Tibial artery (tissue), 4 donors: ENCODE measurements around the gene PLA2R1.

ENCODE experiments used
- DNase-seq, 2 donors: peaks; one replicate each; pipeline ENCODE4 v3.0.0-alpha.2; 2019
- H3K27ac ChIP-seq, 2 donors: fragments of 200-600 bp; sonication (generic) in 1 of 2; 1 replicate in 1 of 2; 2 replicates in 1 of 2; pipeline ENCODE4 v1.5.1; 2018 to 2019; ENCODE audit warnings: mild to moderate bottlenecking in 1 of 2
- H3K27me3 ChIP-seq, 2 donors: fragments of 200-600 bp; sonication (generic) in 1 of 2; one replicate each; pipeline versions ENCODE4 v1.5.1 to v1.6.0; 2016 to 2019
- H3K36me3 ChIP-seq, 3 donors: fragments of 200-600 bp; sonication (generic) in 2 of 3; one replicate each; pipeline ENCODE4 v1.5.1; 2016 to 2019; ENCODE audit warnings: mild to moderate bottlenecking in 2 of 3
- H3K4me1 ChIP-seq, 4 donors: fragments of 200-600 bp; sonication (generic) in 2 of 4; 1 replicate in 3 of 4; 2 replicates in 1 of 4; pipeline ENCODE4 v1.5.1; 2016 to 2019
- H3K4me3 ChIP-seq, 2 donors: fragments of 200-600 bp; sonication (generic) in 1 of 2; 1 replicate in 1 of 2; 2 replicates in 1 of 2; pipeline ENCODE4 v1.5.1; 2018 to 2019; ENCODE audit warnings: mild to moderate bottlenecking in 2 of 2
- H3K9me3 ChIP-seq, 3 donors: fragments of 200-600 bp; sonication (generic) in 1 of 3; one replicate each; pipeline ENCODE4 v1.5.1; 2016 to 2019
- CTCF ChIP-seq, 2 experiments: fragments of 200-600 bp in 1 of 2; fragments of 450-650 bp in 1 of 2; IDR thresholded peaks; one replicate each; pipeline ENCODE4 v1.5.1; 2017 to 2019; ENCODE audit warnings: antibody characterized with exemption in 2 of 2, mild to moderate bottlenecking in 1 of 2, moderate library complexity in 1 of 2
- intact Hi-C: fragments of 100-400 bp; cut with DNase I; formaldehyde crosslinking; loops from one replicate; pipeline ENCODE4 v1.15.0; 2023; ENCODE audit warnings: low total_unique reads

The PLA2R1 gene

DNA sequence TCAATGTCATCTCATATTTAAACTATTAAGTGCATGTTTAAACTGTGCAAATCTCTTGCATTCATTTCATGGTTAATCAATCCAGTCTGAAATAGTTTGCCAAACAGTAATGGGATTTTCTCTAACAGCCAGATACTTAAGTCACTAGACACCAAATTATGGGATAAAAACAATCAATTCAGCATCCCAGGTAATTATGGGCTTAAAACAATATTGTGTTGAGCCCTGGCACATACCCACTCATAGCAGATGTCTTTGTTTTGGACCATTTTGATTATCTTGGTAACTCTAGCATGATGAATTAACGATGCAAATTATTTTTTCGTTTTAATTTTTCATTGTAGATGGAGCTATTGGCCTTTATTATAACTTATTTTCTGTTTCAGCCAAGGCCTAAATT, 145.9 kb downstream of the PLA2R1 start:
- DNase-seq: no peak
- no peak for TF ChIP-seq CTCF (IDR thresholded peaks at IDR 0.05)
- no peaks in the 10 kb centered on the region for H3K36me3 ChIP-seq
- H3K27ac ChIP-seq: no peak overlapping the region
- no peak overlapping the region for H3K4me3 ChIP-seq
- intact Hi-C loops: no loop called here
- H3K27me3 ChIP-seq: peaks cover 0 to 4% of the 10 kb centered on the region in 2 donors
- H3K9me3 ChIP-seq: no peaks in the 10 kb centered on the region
- H3K4me1 ChIP-seq: peaks cover 0 to 2% (median 0%) of the 10 kb centered on the region in 4 donors

DNA sequence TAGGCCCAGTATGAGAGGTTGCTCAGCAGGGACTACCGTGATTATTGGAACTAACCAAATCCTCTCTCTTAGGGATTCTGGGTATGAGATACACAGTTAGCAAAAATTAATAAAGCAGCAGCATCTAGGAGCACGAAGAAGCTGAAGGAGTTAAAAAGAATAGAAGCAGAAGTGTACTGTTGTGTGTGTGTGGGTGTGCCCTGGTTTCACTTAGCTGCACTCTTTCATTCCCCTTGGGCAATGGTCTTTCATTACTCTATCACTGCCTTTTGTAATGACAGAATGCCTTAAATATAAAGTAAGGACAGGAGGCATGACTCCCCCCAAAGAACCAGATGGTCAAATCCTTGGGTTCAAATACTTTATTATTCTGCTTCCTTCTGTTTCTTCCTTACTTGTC, 148.5 kb downstream of the PLA2R1 start:
- intact Hi-C loops: no loop called here
- no peak for TF ChIP-seq CTCF (IDR thresholded peaks at IDR 0.05)

DNA sequence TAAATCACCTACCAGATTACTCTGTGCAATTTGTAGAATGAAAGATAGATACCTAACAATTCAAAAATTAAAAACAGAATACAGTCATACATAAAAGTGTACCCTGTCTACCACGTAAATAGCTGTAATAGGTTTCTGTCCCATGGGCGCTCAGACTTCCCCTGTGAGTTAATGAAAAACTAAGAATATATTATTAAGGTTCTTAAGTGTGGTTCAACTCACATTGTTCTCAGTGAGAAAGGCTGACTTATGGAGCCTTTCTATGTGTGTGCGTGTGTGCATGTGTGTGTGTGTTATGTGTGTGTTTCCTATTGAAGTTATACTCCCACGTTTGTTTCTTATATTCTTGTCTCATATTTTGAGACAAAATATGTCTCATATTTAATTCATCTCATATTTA, 149.8 kb downstream of the PLA2R1 start:
- intact Hi-C loops: no loop called here
- TF ChIP-seq CTCF (IDR thresholded peaks at IDR 0.05): no peak

More for the DNA sequence above, 148.5 kb downstream of the PLA2R1 start:
- H3K27ac ChIP-seq: no peak overlapping the region
- DNase-seq: no peak
- no peaks in the 10 kb centered on the region for H3K36me3 ChIP-seq
- H3K9me3 ChIP-seq: no peaks in the 10 kb centered on the region
- H3K4me1 ChIP-seq: no peaks in the 10 kb centered on the region
- H3K4me3 ChIP-seq: no peak overlapping the region
- H3K27me3 ChIP-seq: peaks cover 0 to 4% of the 10 kb centered on the region in 2 donors

GRCh38 chr2:159910951-159911350, 151.5 kb downstream of the PLA2R1 start:
- no peak overlapping the region for H3K27ac ChIP-seq
- no peak for DNase-seq
- no peaks in the 10 kb centered on the region for H3K9me3 ChIP-seq
- H3K4me1 ChIP-seq: no peaks in the 10 kb centered on the region
- intact Hi-C loops: no loop called here
- no peak overlapping the region for H3K4me3 ChIP-seq
- peaks cover 0 to 4% of the 10 kb centered on the region in 2 donors for H3K27me3 ChIP-seq
- no peak for TF ChIP-seq CTCF (IDR thresholded peaks at IDR 0.05)
- no peaks in the 10 kb centered on the region for H3K36me3 ChIP-seq

More for the DNA sequence above, 149.8 kb downstream of the PLA2R1 start:
- Histone ChIP-seq H3K4me3 (no peak overlapping the region), H3K27ac (no peak overlapping the region), H3K9me3 (no peaks in the 10 kb centered on the region), H3K27me3 (peaks cover 0 to 4% of the 10 kb centered on the region in 2 donors), H3K36me3 (no peaks in the 10 kb centered on the region), H3K4me1 (no peaks in the 10 kb centered on the region)
- no peak for DNase-seq

- no peak for DNase-seq
- Histone ChIP-seq H3K4me3 (no peak overlapping the region), H3K4me1 (peaks cover 0 to 11% (median 9%) of the 10 kb centered on the region in 4 donors), H3K36me3 (no peaks in the 10 kb centered on the region), H3K27ac (no peak overlapping the region), H3K9me3 (no peaks in the 10 kb centered on the region), H3K27me3 (no peaks in the 10 kb centered on the region)
- intact Hi-C loops: no loop called here
- no peak for TF ChIP-seq CTCF (IDR thresholded peaks at IDR 0.05)
Measured at GRCh38 chr2:159908623-159909022, 153.8 kb downstream of the PLA2R1 start.

- no peaks in the 10 kb centered on the region for H3K27me3 ChIP-seq
- no peak for TF ChIP-seq CTCF (IDR thresholded peaks at IDR 0.05)
- no peak overlapping the region for H3K4me3 ChIP-seq
- intact Hi-C loops: no loop called here
- no peak overlapping the region for H3K27ac ChIP-seq
- H3K9me3 ChIP-seq: no peaks in the 10 kb centered on the region
- no peak for DNase-seq
- peaks cover 0 to 11% (median 9%) of the 10 kb centered on the region in 4 donors for H3K4me1 ChIP-seq
- H3K36me3 ChIP-seq: no peaks in the 10 kb centered on the region
Measured at GRCh38 chr2:159907909-159908308, 154.5 kb downstream of the PLA2R1 start.
